GM12892 (cell line): ENCODE results near the gene PARVB.

Experiments
- POLR2A ChIP-seq: IDR thresholded peaks from 2 replicates; pipeline ENCODE4 v1.6.1; 2011; ENCODE audit warnings: low read depth, low read length, control low read depth
- POLR2AphosphoS5 ChIP-seq: IDR thresholded peaks from 2 replicates; pipeline ENCODE4 v1.6.1; 2011; ENCODE audit warnings: low read depth, low read length, control low read depth

- TF ChIP-seq POLR2AphosphoS5 (no peak), POLR2A (no peak)
Measured at GRCh38 chr22:44131412-44131811, 107.3 kb downstream of the PARVB start.
